Esophagus muscularis mucosa (tissue), 4 donors: Measurements from ENCODE around the gene PHAF1. TPM values are rescaled to one million over a fixed set of nuclear protein-coding genes. Genes with fewer than 3 reads are reported as not detected.

Experiments
- DNase-seq: peaks from one replicate; pipeline ENCODE4 v3.0.0-alpha.2; 2017; ENCODE audit errors: extremely low spot score
- H3K27ac ChIP-seq, 4 donors: fragments of 200-600 bp; sonication (generic); replicated peaks in 1 of 4; 1 replicate in 3 of 4; 2 replicates in 1 of 4; pipeline ENCODE4 v1.5.1; 2016 to 2019; ENCODE audit warnings: mild to moderate bottlenecking in 1 of 4
- H3K27me3 ChIP-seq, 4 donors: fragments of 200-600 bp; sonication (generic); one replicate each; pipeline versions ENCODE4 v1.5.1 to v1.6.0; 2016 to 2019
- H3K36me3 ChIP-seq, 4 donors: fragments of 200-600 bp; sonication (generic); one replicate each; pipeline ENCODE4 v1.5.1; 2016 to 2019
- H3K4me1 ChIP-seq, 4 donors: fragments of 200-600 bp; sonication (generic); one replicate each; pipeline ENCODE4 v1.5.1; 2016 to 2019
- H3K4me3 ChIP-seq, 4 donors: fragments of 200-600 bp; sonication (generic); 1 replicate in 2 of 4; 2 replicates in 2 of 4; pipeline ENCODE4 v1.5.1; 2016 to 2019; ENCODE audit warnings: mild to moderate bottlenecking in 4 of 4, moderate library complexity in 1 of 4
- H3K9me3 ChIP-seq, 4 donors: fragments of 200-600 bp; sonication (generic); 1 replicate in 3 of 4; 2 replicates in 1 of 4; pipeline ENCODE4 v1.5.1; 2016 to 2019
- EP300 ChIP-seq: sonication (generic); formaldehyde crosslinking; IDR thresholded peaks from one replicate; pipeline ENCODE4 v1.6.1; 2017; ENCODE audit warnings: antibody characterized with exemption
- POLR2A ChIP-seq: fragments of 450-650 bp; IDR thresholded peaks from one replicate; pipeline ENCODE4 v1.6.1; 2017; ENCODE audit warnings: antibody characterized with exemption, moderate library complexity, mild to moderate bottlenecking, low read depth
- POLR2AphosphoS5 ChIP-seq, 2 donors: sonication (generic); formaldehyde crosslinking; IDR thresholded peaks; one replicate each; pipeline ENCODE4 v1.6.1; 2017; ENCODE audit warnings: antibody characterized with exemption in 2 of 2
- WGBS: methylation state at CpG from one replicate; pipeline ENCODE4 v1.1.5; 2018; 5-methylcytosine and 5-hydroxymethylcytosine counted together
- intact Hi-C: fragments of 100-400 bp; cut with DNase I; formaldehyde crosslinking; loops from one replicate; pipeline ENCODE4 v1.15.1; 2023
- total RNA-seq, 4 donors: library from RNA; depleted of rRNA; stranded (reverse); fragments of >200 nt; gene quantifications; one replicate each; pipeline versions ENCODE4 v1.1.0 to v1.2.1, GENCODE V29; 2016
- TF ChIP-seq, protein P1 (sequence below), 3 experiments: fragments of 200-600 bp in 2 of 3; fragments of 450-650 bp in 1 of 3; sonication (generic) in 2 of 3; IDR thresholded peaks; one replicate each; pipeline ENCODE4 v1.5.1; 2017 to 2019; ENCODE audit warnings: antibody characterized with exemption in 3 of 3, mild to moderate bottlenecking in 2 of 3, moderate library complexity in 1 of 3

Gene PHAF1
- total RNA-seq, 4 donors from 2014 or later, result 11.4 to 23.7 (median 17.1) TPM

DNA sequence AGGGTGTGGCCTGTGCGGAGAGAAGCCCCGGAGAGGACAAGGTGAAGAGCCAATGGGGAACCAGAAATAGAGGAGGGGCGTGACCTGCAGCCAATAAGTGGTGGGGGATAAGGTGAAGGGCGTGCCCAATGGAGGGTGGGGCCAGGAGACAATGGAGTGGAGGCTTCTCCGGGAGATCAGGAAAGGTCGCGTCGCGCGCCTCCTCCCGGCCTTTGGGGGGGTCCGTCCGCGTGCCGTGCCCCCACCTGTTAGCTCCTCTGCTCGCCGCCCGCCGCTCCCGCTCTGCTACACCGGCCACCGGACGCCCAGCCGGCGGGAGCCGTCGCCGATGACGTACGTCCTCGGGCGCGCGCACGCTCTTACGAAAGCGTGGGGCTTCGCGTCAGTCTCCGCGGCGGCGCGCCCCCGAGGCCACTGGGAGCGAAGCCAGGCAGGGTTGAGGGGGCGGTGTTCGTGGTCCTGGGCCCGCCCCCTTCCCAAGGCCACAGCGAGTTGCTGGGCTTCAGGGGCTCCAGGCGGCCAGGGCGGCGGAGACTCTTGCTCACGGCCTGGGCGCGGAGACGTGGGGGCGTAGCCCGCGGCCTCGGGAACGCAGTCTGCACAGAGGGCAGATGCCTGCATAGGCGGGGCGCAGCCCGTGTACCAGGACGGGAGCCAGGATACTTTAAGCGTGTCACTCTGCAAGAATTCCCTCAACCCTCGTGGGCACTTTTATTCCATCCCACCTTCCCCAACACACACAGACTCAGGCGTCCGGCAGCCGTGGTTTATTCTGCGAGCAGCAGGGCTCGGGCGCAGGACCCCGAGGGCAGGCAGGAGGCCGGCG lies 74.1 kb downstream of the PHAF1 start, which contains the start of gene MATCAP1:
Gene MATCAP1 (minus strand): TSS at position 337 of the 826 bp plus-strand sequence. CDS start 3,353 bp downstream, outside the sequence.
- WGBS, result 2% methylated on average over 11 of the region's 77 CpGs
- Histone ChIP-seq H3K4me1 (peaks cover 25 to 63% (median 56%) of the 10 kb centered on the region in 4 donors), H3K9me3 (no peaks in the 10 kb centered on the region), H3K27ac (peak within 1 kb of the TSS; percentile 94 to 95 (median 94)), H3K36me3 (no peaks in the 10 kb centered on the region), H3K27me3 (no peaks in the 10 kb centered on the region), H3K4me3 (peak within 1 kb of the TSS; percentile 70 to 92 (median 72))
- peak; percentile 99 for DNase-seq
- intact Hi-C loops, result loop anchor here (2.0 kb wide), 2 partner anchors 25 to 205 kb away; partner anchors contain the start of genes FBXL8 and TRADD
- TF ChIP-seq, protein P1, sequence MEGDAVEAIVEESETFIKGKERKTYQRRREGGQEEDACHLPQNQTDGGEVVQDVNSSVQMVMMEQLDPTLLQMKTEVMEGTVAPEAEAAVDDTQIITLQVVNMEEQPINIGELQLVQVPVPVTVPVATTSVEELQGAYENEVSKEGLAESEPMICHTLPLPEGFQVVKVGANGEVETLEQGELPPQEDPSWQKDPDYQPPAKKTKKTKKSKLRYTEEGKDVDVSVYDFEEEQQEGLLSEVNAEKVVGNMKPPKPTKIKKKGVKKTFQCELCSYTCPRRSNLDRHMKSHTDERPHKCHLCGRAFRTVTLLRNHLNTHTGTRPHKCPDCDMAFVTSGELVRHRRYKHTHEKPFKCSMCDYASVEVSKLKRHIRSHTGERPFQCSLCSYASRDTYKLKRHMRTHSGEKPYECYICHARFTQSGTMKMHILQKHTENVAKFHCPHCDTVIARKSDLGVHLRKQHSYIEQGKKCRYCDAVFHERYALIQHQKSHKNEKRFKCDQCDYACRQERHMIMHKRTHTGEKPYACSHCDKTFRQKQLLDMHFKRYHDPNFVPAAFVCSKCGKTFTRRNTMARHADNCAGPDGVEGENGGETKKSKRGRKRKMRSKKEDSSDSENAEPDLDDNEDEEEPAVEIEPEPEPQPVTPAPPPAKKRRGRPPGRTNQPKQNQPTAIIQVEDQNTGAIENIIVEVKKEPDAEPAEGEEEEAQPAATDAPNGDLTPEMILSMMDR (IDR thresholded peaks at IDR 0.05), result peak in 1 of 3 experiments; percentile 7
- TF ChIP-seq POLR2A (no peak), POLR2AphosphoS5 (IDR thresholded peaks at IDR 0.05) (peak; percentile 78 to 88), EP300 (peak; percentile 78)

DNA sequence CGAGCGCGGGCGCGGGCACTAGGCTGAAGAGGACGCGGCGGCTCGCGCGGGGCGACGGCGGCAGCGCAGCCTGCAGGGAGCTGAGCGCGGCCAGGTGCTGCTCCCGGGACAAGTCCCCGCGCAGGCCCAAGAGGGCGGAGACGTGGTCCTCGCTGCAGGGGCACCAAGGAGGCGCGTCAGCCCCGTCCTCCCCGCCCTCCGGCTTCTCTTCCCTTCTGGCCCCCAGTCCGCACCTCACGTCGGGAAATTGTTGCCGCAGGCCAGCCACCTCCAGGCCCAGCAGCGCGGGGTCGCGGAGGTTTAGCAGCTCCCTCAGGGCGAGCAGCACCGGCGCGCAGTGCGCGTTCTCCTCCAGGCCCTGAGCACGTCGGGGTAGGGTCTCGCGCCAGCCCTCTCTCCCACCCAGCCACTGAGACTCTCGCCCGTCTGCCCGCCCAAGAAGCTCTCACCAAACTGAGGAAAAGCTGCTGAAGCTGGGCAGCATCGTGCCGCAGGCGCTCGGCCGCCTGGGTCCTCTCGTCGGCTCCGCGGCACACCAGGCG lies 74.8 kb downstream of the PHAF1 start:
- Histone ChIP-seq H3K4me3 (peak overlapping the region; percentile 70 to 92 (median 72)), H3K27ac (peak overlapping the region; percentile 94 to 95 (median 94)), H3K36me3 (no peaks in the 10 kb centered on the region), H3K27me3 (no peaks in the 10 kb centered on the region), H3K4me1 (peaks cover 25 to 57% (median 51%) of the 10 kb centered on the region in 4 donors), H3K9me3 (no peaks in the 10 kb centered on the region)
- no peak for DNase-seq
- TF ChIP-seq, protein P1 (IDR thresholded peaks at IDR 0.05), result peak in 1 of 3 experiments; percentile 9
- no peak for TF ChIP-seq POLR2AphosphoS5 (IDR thresholded peaks at IDR 0.05)
- WGBS, result no CpG with 5 or more reads among the region's 59 CpGs
- intact Hi-C loops, result loop anchor here (2.0 kb wide), 2 partner anchors 26 to 206 kb away; partner anchors contain the start of genes FBXL8 and TRADD

DNA sequence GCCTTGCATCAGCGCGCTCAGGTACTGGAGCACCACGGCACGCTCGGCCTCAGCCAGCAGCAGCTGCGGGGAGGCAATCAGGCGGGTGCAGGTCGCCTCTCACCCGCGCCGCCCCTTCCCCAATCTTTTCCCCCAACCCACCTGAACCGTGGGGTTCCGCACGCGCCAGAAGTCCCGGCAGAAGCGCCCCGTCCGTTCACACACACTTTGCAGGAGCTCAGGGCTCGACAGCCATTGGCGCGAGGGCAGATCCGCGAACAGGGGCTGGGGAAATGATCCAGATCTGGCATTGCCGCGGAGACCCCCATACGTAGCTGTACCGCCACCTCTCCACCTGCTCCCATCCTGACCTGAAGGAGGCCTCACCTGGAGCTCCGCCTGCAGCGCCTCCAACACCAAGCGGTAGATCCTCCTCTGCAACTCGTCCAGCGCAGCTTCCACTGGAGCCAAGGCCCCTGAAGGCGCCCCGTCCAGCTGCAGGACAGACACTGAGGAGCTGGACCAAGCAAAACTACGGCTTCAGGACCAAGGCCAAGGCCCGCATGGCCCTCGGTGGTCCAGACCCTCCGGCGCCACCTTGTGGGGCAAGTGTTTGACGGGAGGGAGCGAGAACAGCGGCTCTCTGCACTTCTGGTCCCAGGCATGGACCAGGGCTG lies 75.4 kb downstream of the PHAF1 start:
- Histone ChIP-seq H3K27me3 (no peaks in the 10 kb centered on the region), H3K4me1 (peaks cover 25 to 52% (median 50%) of the 10 kb centered on the region in 4 donors), H3K4me3 (peak overlapping the region; percentile 70 to 92 (median 72)), H3K36me3 (no peaks in the 10 kb centered on the region), H3K9me3 (no peaks in the 10 kb centered on the region), H3K27ac (peak overlapping the region; percentile 94 to 95 (median 94))
- peak; percentile 95 for DNase-seq
- TF ChIP-seq, protein P1 (IDR thresholded peaks at IDR 0.05), result peak; percentile 80 to 87 (median 85)
- TF ChIP-seq EP300 (no peak), POLR2AphosphoS5 (IDR thresholded peaks at IDR 0.05) (peak; percentile 60 to 84), POLR2A (no peak)
- intact Hi-C loops, result loop anchor here (2.0 kb wide), 2 partner anchors 26 to 206 kb away; partner anchors contain the start of genes FBXL8 and TRADD
- 13% methylated on average over 15 of the region's 43 CpGs for WGBS

DNA sequence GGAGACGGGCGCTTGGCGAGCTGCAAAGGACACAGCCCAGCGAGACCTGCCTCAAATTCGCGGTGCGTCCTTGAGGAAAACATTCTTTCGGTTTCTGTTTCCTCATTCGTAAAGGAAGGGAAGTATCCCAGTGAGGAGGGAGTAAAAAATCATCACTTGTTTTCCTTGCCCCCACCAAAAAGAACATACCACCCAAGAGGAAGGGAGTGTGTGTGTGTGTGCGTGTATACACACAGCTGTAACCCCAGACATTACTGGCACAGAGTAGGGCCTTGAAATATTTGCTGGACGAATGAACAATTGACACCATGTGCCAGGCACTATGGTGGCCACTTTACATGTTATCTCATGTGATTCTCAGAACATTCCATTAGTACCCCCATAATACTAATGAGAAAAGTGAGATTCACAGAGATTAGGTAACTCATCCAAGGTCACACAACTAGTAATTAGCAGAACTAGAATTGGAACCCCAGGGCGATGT lies 76.0 kb downstream of the PHAF1 start:
- peak overlapping the region in 1 of 4 donors; percentile 16 for H3K27ac ChIP-seq
- peak overlapping the region; percentile 10 to 92 (median 48) for H3K4me3 ChIP-seq
- H3K4me1 ChIP-seq, result peaks cover 27 to 49% (median 47%) of the 10 kb centered on the region in 4 donors
- WGBS, result 9% methylated on average over 12 of the region's 12 CpGs
- no peaks in the 10 kb centered on the region for H3K36me3 ChIP-seq
- intact Hi-C loops, result loop anchor here (2.0 kb wide), 2 partner anchors 27 to 207 kb away; partner anchors contain the start of genes FBXL8 and TRADD
- DNase-seq, result no peak
- H3K9me3 ChIP-seq, result no peaks in the 10 kb centered on the region
- H3K27me3 ChIP-seq, result no peaks in the 10 kb centered on the region
- no peak for TF ChIP-seq POLR2AphosphoS5 (IDR thresholded peaks at IDR 0.05)
